ENCODE measurements around the gene PRKCE.

DNA sequence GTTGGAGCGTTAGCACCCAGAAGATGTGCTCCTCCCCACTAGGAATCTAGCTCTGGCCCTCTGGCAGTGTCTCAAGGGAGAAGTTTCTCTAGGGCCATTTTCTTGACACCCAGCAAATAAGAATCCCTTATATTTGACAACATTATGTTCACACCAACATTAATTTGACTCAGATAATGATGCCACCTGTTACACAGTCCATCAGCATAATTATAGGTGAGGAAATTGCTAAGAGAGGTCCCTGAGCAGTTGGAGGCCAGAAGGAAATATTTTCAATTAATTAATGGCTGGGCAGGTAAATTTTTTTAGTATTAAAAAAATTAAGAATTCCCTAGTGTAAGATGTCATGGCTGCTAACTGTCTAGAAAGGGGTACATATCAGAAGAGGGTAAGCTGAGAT, 36.5 kb downstream of the PRKCE start:
- TF ChIP-seq, protein P1, sequence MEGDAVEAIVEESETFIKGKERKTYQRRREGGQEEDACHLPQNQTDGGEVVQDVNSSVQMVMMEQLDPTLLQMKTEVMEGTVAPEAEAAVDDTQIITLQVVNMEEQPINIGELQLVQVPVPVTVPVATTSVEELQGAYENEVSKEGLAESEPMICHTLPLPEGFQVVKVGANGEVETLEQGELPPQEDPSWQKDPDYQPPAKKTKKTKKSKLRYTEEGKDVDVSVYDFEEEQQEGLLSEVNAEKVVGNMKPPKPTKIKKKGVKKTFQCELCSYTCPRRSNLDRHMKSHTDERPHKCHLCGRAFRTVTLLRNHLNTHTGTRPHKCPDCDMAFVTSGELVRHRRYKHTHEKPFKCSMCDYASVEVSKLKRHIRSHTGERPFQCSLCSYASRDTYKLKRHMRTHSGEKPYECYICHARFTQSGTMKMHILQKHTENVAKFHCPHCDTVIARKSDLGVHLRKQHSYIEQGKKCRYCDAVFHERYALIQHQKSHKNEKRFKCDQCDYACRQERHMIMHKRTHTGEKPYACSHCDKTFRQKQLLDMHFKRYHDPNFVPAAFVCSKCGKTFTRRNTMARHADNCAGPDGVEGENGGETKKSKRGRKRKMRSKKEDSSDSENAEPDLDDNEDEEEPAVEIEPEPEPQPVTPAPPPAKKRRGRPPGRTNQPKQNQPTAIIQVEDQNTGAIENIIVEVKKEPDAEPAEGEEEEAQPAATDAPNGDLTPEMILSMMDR (IDR thresholded peaks at IDR 0.05), result no peak
- no peak for TF ChIP-seq POLR2A (IDR thresholded peaks at IDR 0.05)
